GM18868 (cell line): ENCODE data around the gene SCYGR3.
A peak's percentile ranks its signal among the peaks of the same experiment; 100 is the strongest.

Experiments
- ATAC-seq: cut with Tn5 transposase; IDR thresholded peaks from one replicate; pipeline ENCODE4 v1.9.1; 2021; ENCODE audit warnings: mild to moderate bottlenecking, moderate library complexity; ENCODE audit not compliant: unreplicated experiment

The SCYGR3 gene, protein sequence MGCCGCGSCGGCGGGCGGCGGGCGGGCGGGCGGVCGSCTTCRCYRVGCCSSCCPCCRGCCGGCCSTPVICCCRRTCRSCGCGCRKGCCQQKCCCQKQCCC

GRCh38 chr2:227614740-227615139, at the start of gene SCYGR3:
SCYGR3 (minus strand) TSS chr2:227614840; CDS start chr2:227614840, 0 bp downstream.
- no peak for ATAC-seq

GRCh38 chr2:227661827-227662226, 47.2 kb upstream of the SCYGR3 start:
- no peak for ATAC-seq

DNA sequence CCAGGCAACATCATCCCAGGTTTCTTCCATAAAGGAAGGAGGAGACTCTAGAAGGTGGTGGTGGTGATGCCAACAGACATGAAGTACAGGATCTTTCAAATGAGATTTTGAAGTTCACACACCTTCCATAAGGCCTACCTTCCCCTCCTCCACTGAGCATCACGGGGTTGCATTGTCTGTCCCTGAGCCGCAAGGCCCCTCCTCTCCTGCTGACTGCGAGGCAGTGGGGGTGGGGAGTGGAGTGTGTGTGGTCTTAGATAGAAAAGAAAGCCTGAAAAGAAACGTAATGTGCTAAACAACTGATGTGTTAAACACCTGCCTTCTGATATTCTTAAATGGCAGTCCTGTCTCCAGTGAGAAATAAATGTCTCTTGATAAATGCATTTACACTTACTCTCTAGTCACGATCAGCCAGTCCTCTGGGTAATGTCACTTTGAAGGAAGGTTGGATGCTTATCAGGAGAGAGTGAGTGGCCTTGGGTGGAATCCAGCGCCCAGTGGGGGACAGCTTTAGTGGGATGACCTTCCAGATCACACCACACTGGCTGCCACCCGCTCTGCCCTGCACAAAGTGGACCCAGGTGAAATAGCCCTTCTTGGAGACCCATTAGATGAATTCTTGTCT, 46.5 kb upstream of the SCYGR3 start:
- no peak for ATAC-seq

DNA sequence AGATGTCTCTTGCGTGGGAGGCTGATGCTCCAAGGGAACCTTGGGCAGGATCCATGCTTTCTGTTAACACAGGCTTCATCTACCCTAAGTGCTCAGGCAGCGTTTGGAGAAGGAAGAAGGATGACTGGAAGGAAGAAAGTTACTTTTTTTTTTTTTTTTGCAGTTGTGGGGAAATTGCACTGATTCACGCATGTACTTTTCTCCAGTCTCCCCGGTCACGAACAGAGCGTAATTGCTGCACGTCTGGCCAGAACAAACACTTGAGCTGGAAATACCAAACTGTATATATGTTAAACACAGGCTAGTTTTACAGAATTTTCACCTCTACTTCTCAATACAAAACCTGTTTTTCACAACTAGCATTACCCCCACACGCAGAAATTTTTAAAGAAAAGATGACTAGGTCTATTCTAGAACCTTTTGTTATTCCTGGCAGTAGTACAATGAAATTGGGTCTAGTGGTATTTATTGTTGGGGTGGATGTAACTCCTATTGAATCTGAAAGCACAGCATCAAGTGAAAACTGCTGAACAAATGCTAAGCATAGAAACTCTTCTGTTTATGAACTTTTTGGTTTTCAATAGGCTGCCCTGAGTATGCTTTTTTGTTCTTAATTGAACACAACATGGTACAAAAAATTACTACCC, 42.7 kb upstream of the SCYGR3 start:
- ATAC-seq = no peak

DNA sequence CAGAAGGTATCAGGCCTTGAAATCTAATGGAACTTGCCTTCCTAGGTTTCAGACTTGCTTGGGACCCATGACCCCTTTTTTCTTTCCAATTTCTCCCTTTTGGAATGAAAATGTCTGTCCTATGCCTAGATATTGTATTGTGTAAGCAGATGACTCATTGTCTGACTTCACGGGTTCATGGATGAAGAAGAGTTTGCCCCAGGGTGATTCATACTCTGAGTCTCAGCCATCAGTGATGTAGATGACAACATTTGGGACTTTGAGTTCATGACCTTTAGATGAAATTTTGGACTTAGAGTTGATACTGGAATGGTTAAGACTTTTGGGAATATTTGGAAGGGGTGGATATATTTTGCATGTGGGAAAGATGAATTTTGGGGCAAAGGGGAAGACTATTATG, 40.8 kb upstream of the SCYGR3 start:
- ATAC-seq = peak; percentile 56

GRCh38 chr2:227654426-227654825, 39.8 kb upstream of the SCYGR3 start:
- no peak for ATAC-seq

GRCh38 chr2:227653419-227653818, 38.8 kb upstream of the SCYGR3 start:
- ATAC-seq = no peak

DNA sequence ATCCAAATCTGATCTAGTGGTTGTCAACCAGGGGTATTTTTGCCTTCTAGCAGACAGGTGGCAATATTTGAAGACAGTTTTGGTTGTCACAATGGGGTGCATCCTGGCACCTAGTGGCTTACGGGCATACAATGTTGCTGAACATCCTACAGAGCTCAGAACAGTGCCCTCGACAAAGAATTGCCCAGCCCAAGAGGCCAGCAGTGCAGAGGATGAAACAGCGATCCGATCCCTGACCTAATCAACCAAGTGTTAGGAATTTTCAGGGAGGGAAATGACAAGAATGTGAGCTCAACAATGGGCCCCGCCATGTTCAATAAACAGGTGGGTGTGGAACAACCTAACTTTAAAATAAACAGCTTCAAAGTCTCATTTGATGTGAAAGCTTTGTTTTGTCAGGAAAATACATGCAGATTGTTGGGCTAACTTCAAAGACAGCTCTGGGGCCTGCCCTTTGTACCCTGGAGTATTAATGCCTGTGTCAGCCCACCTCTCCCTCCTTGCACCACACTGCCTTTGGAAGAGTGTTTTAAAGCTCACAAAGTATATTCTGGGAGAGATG, 29.4 kb upstream of the SCYGR3 start:
- ATAC-seq = peak; percentile 50

GRCh38 chr2:227642656-227643055, 28.0 kb upstream of the SCYGR3 start:
- no peak for ATAC-seq

DNA sequence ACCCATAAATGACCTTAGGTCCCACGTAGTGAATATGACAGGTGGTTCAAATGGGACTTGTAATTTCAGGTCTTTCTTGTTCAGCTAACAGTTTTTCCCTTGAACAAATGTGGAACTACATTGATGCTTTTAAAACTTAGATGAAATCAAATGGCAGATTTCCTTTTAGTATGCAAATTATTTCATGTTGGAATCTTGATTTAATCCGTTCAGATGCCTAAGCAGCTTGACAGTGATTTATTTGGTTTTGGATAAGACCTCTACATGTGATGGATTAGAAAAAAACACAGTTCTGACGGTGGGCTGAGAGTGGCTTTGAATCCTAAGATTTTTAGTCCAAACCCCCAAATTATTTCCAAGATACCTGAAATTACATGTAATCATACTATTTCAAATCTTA, 19.6 kb upstream of the SCYGR3 start:
- no peak for ATAC-seq

DNA sequence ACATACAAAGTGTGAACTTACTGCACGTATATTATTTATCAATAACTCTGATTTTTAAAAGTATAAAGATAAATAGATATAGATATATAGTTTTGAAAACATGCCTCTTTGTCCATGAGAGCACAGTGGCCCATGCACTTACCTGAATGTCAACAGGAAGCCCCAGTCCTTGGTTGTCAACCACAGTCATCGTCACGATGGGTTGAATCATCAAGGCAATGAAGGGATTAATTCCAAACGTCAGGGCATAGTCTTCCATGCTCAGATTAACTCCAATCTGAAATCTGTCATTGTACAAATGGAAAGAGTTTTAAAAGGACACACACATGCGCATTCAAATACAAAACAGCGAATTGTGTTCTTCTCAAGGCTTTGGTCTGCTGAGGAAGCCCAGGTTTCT, 18.2 kb upstream of the SCYGR3 start:
- no peak for ATAC-seq

GRCh38 chr2:227630322-227630721, 15.7 kb upstream of the SCYGR3 start:
- no peak for ATAC-seq

DNA sequence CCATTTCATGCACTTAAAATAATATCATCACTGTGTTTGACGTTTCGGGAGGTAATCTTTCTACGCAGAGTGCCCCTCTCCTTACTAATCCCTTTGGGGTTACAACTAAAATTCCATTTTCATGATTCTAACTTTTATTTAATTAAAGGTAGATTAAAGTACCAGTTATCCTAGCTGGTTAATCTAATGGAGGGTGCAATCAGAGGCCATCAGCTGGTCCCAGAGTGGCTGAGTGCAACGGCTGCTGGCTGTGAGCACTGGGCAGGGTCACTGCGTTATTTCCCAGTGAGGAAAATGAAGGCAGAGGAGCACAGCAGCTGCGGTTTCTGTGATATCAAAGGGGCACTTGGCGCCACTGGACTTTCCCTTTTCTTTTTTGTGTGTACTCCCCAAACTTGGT, 14.8 kb upstream of the SCYGR3 start:
- no peak for ATAC-seq

DNA sequence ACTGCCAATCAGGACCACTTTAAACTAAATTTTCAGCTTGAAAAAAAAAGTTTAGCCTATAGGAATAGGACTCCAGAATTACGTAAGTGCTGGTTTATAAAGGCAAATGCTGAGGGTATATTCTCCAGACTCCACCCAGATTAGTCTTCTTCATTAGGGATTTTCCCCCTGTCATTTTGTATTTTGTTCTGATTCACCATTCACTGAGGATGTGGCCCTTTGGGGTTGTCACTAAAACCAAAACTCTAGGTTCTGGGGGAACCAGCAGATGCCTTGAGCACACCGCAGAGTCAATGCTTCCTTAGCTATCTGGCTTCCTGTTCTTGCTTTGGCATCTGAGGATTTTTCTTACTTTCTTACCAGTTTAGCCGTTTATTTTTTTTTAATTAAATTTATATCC, 13.1 kb upstream of the SCYGR3 start:
- ATAC-seq = peak; percentile 100

GRCh38 chr2:227626580-227627151, 12.0 kb upstream of the SCYGR3 start:
- ATAC-seq = no peak

GRCh38 chr2:227625420-227625819, 10.8 kb upstream of the SCYGR3 start:
- no peak for ATAC-seq

DNA sequence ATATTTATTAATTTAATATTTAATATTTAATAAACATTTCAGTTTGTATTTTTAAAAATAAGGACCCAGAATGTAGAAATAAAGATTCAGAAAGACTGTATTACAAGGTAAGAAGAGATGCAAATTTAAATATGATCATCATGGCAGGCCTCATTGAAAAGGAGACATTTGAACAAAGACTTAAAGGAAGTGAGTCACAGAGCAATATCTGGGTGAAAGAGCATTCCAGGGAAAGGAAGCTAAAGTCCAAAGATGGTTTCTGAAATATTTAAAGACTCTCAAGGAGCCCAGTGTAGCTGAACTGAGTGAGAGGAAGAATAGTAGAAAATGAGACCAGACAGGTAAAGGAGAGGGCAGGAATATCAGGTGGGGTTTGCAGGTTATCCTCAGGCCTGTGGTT, 8.6 kb upstream of the SCYGR3 start:
- no peak for ATAC-seq

GRCh38 chr2:227617316-227618230, 2.9 kb upstream of the SCYGR3 start, which contains the start of gene SCYGR4:
SCYGR4 (plus strand) TSS chr2:227617498; CDS start chr2:227617498, 0 bp downstream.
- ATAC-seq = no peak

DNA sequence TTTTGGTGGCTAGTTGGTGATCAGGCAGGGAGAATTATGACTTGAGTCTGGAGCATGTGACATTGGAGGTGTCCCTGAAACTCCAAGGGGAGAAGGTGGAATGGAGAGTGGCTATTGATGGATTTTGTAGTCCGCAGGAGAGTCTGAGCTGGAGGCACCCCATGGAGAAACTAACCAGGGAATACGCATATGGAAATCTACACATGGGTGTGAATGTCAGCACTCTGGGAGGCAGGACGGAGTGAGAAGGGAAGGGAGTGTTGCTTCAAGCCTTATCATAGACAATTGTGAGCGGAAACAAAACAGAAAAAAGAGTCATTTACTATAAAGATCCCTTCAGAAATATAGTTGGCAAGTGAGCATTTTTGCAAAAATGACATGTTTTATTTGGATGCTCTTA, 2.0 kb upstream of the SCYGR3 start:
- ATAC-seq = no peak

DNA sequence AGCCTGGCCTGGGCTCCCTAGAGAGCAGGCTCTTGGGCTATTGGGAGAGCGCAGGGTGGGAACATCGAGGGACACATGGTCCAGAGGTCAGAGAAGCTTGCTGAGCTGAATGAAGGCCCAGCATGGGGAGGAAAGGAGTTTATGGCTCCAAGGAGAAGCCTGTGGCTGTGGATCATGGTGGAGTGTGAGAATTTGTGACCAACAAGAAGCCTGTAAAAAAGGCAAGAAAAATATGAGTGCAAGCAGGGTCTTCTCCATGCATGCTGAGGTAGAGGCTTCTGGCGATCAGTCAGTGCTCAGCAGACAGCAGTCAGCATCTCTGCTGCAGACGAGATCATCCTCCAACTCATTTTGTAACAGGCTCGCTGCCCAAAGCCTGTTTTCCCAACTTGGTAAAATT, 1.3 kb upstream of the SCYGR3 start:
- no peak for ATAC-seq

- ATAC-seq = no peak
Observed at GRCh38 chr2:227615181-227615580, 541 bp upstream of the SCYGR3 start.
